IMR-90 (cell line): ENCODE measurements around the gene HS6ST3. TPM values are rescaled to one million over a fixed set of nuclear protein-coding genes. Genes with fewer than 3 reads are reported as not detected.

Experiments used
- ATAC-seq: fragments of 200-7000 bp; cut with Tn5 transposase; 2 replicates; pipeline ENCODE4 v1.9.1; 2020; ENCODE audit warnings: low read depth, mild to moderate bottlenecking, moderate library complexity
- BruUV-seq: library from RNA; stranded (reverse); fragments of 400-500 nt; replicated peaks from 2 replicates; lab custom pipeline; 2021; lab: Mats Ljungman, UMichigan
- CTCF ChIA-PET: fragments of 300-600 bp; formaldehyde crosslinking; extraction: SDS; loops from one replicate; lab custom pipeline; 2021; ENCODE audit warnings: antibody characterized with exemption; lab: Yijun Ruan, JAX
- POLR2A ChIA-PET: fragments of 300-600 bp; sonication (Branson Sonifier 250); formaldehyde crosslinking; loops from one replicate; lab custom pipeline; 2022; ENCODE audit warnings: antibody characterized with exemption; ENCODE audit not compliant: unreplicated experiment; lab: Charles Lee
- DNase-seq: peaks from one replicate; pipeline ENCODE4 v3.0.0; 2013
- H2AFZ ChIP-seq: replicated peaks from 2 replicates; pipeline ENCODE3; 2013; ENCODE audit warnings: low read length, mild to moderate bottlenecking; ENCODE audit not compliant: poor library complexity
- H2AK5ac ChIP-seq: 2 replicates; pipeline ENCODE4 v1.6.1; 2013; ENCODE audit warnings: low read depth, low read length, inconsistent platforms
- H2AK9ac ChIP-seq: replicated peaks from 2 replicates; pipeline ENCODE3; 2013; ENCODE audit warnings: mild to moderate bottlenecking, low read depth, low read length, moderate library complexity; ENCODE audit not compliant: poor library complexity
- H2BK120ac ChIP-seq: 2 replicates; pipeline ENCODE4 v1.6.1; 2013; ENCODE audit warnings: low read depth, low read length, inconsistent platforms
- H2BK15ac ChIP-seq: 3 replicates; pipeline ENCODE4 v1.6.1; 2013; ENCODE audit warnings: low read depth, low read length, inconsistent platforms
- H2BK20ac ChIP-seq: 2 replicates; pipeline ENCODE4 v1.6.1; 2013; ENCODE audit warnings: low read depth, mild to moderate bottlenecking, inconsistent platforms, low read length, moderate library complexity
- H2BK5ac ChIP-seq: 2 replicates; pipeline ENCODE4 v1.6.1; 2013; ENCODE audit warnings: mild to moderate bottlenecking, low read depth, low read length, inconsistent platforms; ENCODE audit not compliant: poor library complexity, severe bottlenecking
- H3K14ac ChIP-seq: replicated peaks from 2 replicates; pipeline ENCODE4 v1.6.1; 2013; ENCODE audit warnings: low read depth, low read length, inconsistent platforms
- H3K18ac ChIP-seq: 2 replicates; pipeline ENCODE4 v1.6.1; 2013; ENCODE audit warnings: low read depth, low read length, control low read depth
- H3K23ac ChIP-seq: 2 replicates; pipeline ENCODE4 v1.6.1; 2013; ENCODE audit warnings: low read depth, low read length, inconsistent platforms
- H3K27ac ChIP-seq: 2 replicates; pipeline ENCODE4 v1.5.1; 2013; ENCODE audit warnings: mild to moderate bottlenecking, control low read depth, low read length; ENCODE audit not compliant: insufficient read depth
- H3K27me3 ChIP-seq: 2 replicates; pipeline ENCODE4 v1.6.1; 2013; ENCODE audit warnings: low read length; ENCODE audit not compliant: control insufficient read depth, insufficient read depth
- H3K36me3 ChIP-seq: 2 replicates; pipeline ENCODE4 v1.6.1; 2013; ENCODE audit warnings: low read length, mixed read lengths; ENCODE audit not compliant: control insufficient read depth, insufficient read depth
- H3K4ac ChIP-seq: 2 replicates; pipeline ENCODE4 v1.6.1; 2013; ENCODE audit warnings: low read depth, low read length, inconsistent platforms
- H3K4me1 ChIP-seq: 2 replicates; pipeline ENCODE4 v1.6.1; 2013; ENCODE audit warnings: low read length, mixed read lengths; ENCODE audit not compliant: control insufficient read depth, insufficient read depth
- H3K4me2 ChIP-seq: 2 replicates; pipeline ENCODE4 v1.6.1; 2013; ENCODE audit warnings: low read depth, mild to moderate bottlenecking, control low read depth, low read length, moderate library complexity
- H3K4me3 ChIP-seq: 2 replicates; pipeline ENCODE4 v1.5.1; 2013; ENCODE audit warnings: low read depth, mild to moderate bottlenecking, control low read depth, low read length, moderate library complexity; ENCODE audit not compliant: insufficient read depth
- H3K56ac ChIP-seq: 2 replicates; pipeline ENCODE4 v1.6.1; 2013; ENCODE audit warnings: low read length, inconsistent platforms; ENCODE audit not compliant: insufficient read depth; ENCODE audit errors: extremely low read depth
- H3K79me1 ChIP-seq, 2 experiments: 2 replicates each; pipeline ENCODE4 v1.6.1; 2013; ENCODE audit warnings: low read length in 2 of 2, inconsistent platforms in 1 of 2, low read depth in 1 of 2
- H3K9ac ChIP-seq: 2 replicates; pipeline ENCODE4 v1.6.1; 2013; ENCODE audit warnings: low read depth, low read length, control low read depth
- H3K9me1 ChIP-seq: 2 replicates; pipeline ENCODE4 v1.6.1; 2013; ENCODE audit warnings: low read length, inconsistent platforms; ENCODE audit not compliant: insufficient read depth
- H3K9me3 ChIP-seq: 2 replicates; pipeline ENCODE4 v1.6.1; 2013; ENCODE audit warnings: low read length; ENCODE audit not compliant: control insufficient read depth, insufficient read depth
- H4K20me1 ChIP-seq: 2 replicates; pipeline ENCODE4 v1.6.1; 2013; ENCODE audit warnings: low read length, inconsistent platforms; ENCODE audit not compliant: insufficient read depth
- H4K5ac ChIP-seq: 2 replicates; pipeline ENCODE4 v1.6.1; 2013; ENCODE audit warnings: mild to moderate bottlenecking, low read depth, low read length, control low read depth
- H4K8ac ChIP-seq, 2 experiments: 2 replicates each; pipeline ENCODE4 v1.6.1; 2013; ENCODE audit warnings: low read depth in 2 of 2, low read length in 2 of 2, control low read depth in 1 of 2, inconsistent platforms in 1 of 2
- H4K91ac ChIP-seq: 2 replicates; pipeline ENCODE4 v1.6.1; 2013; ENCODE audit warnings: low read depth, low read length, inconsistent platforms; ENCODE audit not compliant: insufficient read depth
- BHLHE40 ChIP-seq: fragments of 150-350 bp; IDR thresholded peaks from 2 replicates; pipeline ENCODE4 v1.6.1; 2016; ENCODE audit warnings: mild to moderate bottlenecking, low read depth, low read length
- CEBPB ChIP-seq: IDR thresholded peaks from 2 replicates; pipeline ENCODE4 v1.6.1; 2012; ENCODE audit warnings: low read depth, low read length, improper control_type of control experiment
- CHD1 ChIP-seq: IDR thresholded peaks from 2 replicates; pipeline ENCODE4 v1.6.1; 2012; ENCODE audit warnings: low read depth, low read length, improper control_type of control experiment
- CTCF ChIP-seq: conservative IDR thresholded peaks from 2 replicates; pipeline ENCODE4 v1.5.1; 2012; ENCODE audit warnings: mild to moderate bottlenecking, low read depth, low read length, improper control_type of control experiment
- ELK1 ChIP-seq: fragments of 150-350 bp; IDR thresholded peaks from 2 replicates; pipeline ENCODE4 v1.6.1; 2016; ENCODE audit warnings: low read depth, mild to moderate bottlenecking, low read length, moderate library complexity, borderline replicate concordance
- FOS ChIP-seq: fragments of 150-350 bp; IDR thresholded peaks from 2 replicates; pipeline ENCODE4 v1.6.1; 2016; ENCODE audit warnings: low read depth, low read length
- MAFK ChIP-seq: IDR thresholded peaks from 2 replicates; pipeline ENCODE4 v1.6.1; 2012; ENCODE audit warnings: low read depth, low read length, improper control_type of control experiment
- MAZ ChIP-seq: IDR thresholded peaks from 2 replicates; pipeline ENCODE4 v1.6.1; 2012; ENCODE audit warnings: low read depth, mild to moderate bottlenecking, low read length, improper control_type of control experiment, moderate library complexity, borderline replicate concordance
- MXI1 ChIP-seq: IDR thresholded peaks from 2 replicates; pipeline ENCODE4 v1.6.1; 2012; ENCODE audit warnings: low read depth, mild to moderate bottlenecking, low read length, moderate library complexity, borderline replicate concordance
- NFE2L2 ChIP-seq: fragments of 150-350 bp; IDR thresholded peaks from 2 replicates; pipeline ENCODE4 v1.6.1; 2016; ENCODE audit warnings: low read depth, mild to moderate bottlenecking, low read length
- POLR2A ChIP-seq: IDR thresholded peaks from 2 replicates; pipeline ENCODE4 v1.6.1; 2012; ENCODE audit warnings: mild to moderate bottlenecking, low read depth, low read length
- RAD21 ChIP-seq: IDR thresholded peaks from 2 replicates; pipeline ENCODE4 v1.6.1; 2012; ENCODE audit warnings: low read length, improper control_type of control experiment
- RCOR1 ChIP-seq: IDR thresholded peaks from 2 replicates; pipeline ENCODE4 v1.6.1; 2012; ENCODE audit warnings: mild to moderate bottlenecking, low read length, improper control_type of control experiment; ENCODE audit not compliant: insufficient replicate concordance
- RFX5 ChIP-seq: IDR thresholded peaks from 2 replicates; pipeline ENCODE4 v1.8.0; 2012; ENCODE audit warnings: low read depth, mild to moderate bottlenecking, low read length, moderate library complexity
- SMC3 ChIP-seq: fragments of 150-350 bp; IDR thresholded peaks from 2 replicates; pipeline ENCODE4 v1.6.1; 2016; ENCODE audit warnings: low read depth, mild to moderate bottlenecking, antibody characterized with exemption, low read length, moderate library complexity
- USF2 ChIP-seq: fragments of 150-350 bp; IDR thresholded peaks from 2 replicates; pipeline ENCODE4 v1.6.1; 2017; ENCODE audit warnings: mild to moderate bottlenecking, antibody characterized with exemption, low read length, low read depth
- WGBS, 2 experiments: methylation state at CpG; one replicate each; pipeline versions ENCODE4 v1.1.5 to v1.1.7; 2013; ENCODE audit warnings: missing lambda C conversion rate in 2 of 2; ENCODE audit not compliant: insufficient read length in 1 of 2; ENCODE audit errors: extremely low coverage in 2 of 2; 5-methylcytosine and 5-hydroxymethylcytosine counted together
- dilution Hi-C: fragments of 300-500 bp; cut with HindIII; formaldehyde crosslinking; loops from one replicate; pipeline ENCODE4 v1.14.3; 2018; ENCODE audit warnings: low sequenced_read_pairs; ENCODE audit not compliant: unreplicated experiment
- in situ Hi-C: fragments of 300-500 bp; cut with MboI; formaldehyde crosslinking; loops from 3 replicates; pipeline ENCODE4 v1.14.3; 2019; ENCODE audit warnings: low sequenced_read_pairs, inconsistent platforms, mixed read lengths
- intact Hi-C: fragments of 100-400 bp; cut with micrococcal nuclease; formaldehyde crosslinking; loops from 2 replicates; pipeline ENCODE4 v1.10.0; 2022
- polyA plus RNA-seq, 3 experiments: library from polyadenylated mRNA; depleted of rRNA; stranded (reverse); fragments of >200 nt; gene quantifications; 2 replicates each; pipeline ENCODE4 v1.2.3, GENCODE V29; 2012; ENCODE audit warnings: low replicate concordance in 1 of 3
- total RNA-seq: library from RNA; depleted of rRNA; stranded (reverse); fragments of >200 nt; gene quantifications from 2 replicates; pipeline ENCODE4 v1.2.3, GENCODE V29; 2012

HS6ST3 gene
- total and polyA plus RNA-seq, 2 of the 4 experiments (the other 2 are of a cell fraction) = not detected

- POLR2A ChIA-PET = no interaction called here
- dilution Hi-C loops = no loop called here
- no CpG with 5 or more reads among the region's 4 CpGs for WGBS, 2 experiments
Measured at GRCh38 chr13:96346921-96347320, 257.0 kb downstream of the HS6ST3 start.

More at GRCh38 chr13:96346921-96347320, 257.0 kb downstream of the HS6ST3 start:
- Histone ChIP-seq H3K4ac (no peak overlapping the region), H2BK15ac (no peak overlapping the region), H3K18ac (no peak overlapping the region), H3K9me3 (peaks cover 4% of the 10 kb centered on the region; the same call in 1 of the 2 replicates), H3K23ac (no peak overlapping the region), H4K8ac (no peak overlapping the region), H2BK120ac (no peak overlapping the region), H3K4me1 (no peaks in the 10 kb centered on the region), H4K20me1 (no peaks in the 10 kb centered on the region), H3K79me1 (no peaks in the 10 kb centered on the region), H3K27me3 (no peaks in the 10 kb centered on the region), H2AK9ac (no peak overlapping the region), H3K9ac (no peak overlapping the region), H2BK20ac (no peak overlapping the region), H3K4me2 (no peak overlapping the region), H3K4me3 (no peak overlapping the region), H4K5ac (no peak overlapping the region), H3K36me3 (no peaks in the 10 kb centered on the region), H2BK5ac (no peak overlapping the region), H2AFZ (no peak overlapping the region), H4K91ac (no peak overlapping the region), H2AK5ac (no peak overlapping the region), H3K9me1 (no peaks in the 10 kb centered on the region), H3K56ac (no peak overlapping the region), H3K14ac (no peak overlapping the region), H3K27ac (no peak overlapping the region)
- ATAC-seq = no peak
- DNase-seq = no peak
- BruUV-seq = no TSS peak
- TF ChIP-seq RCOR1 = no peak
- no peak for TF ChIP-seq CTCF
- no peak for TF ChIP-seq MXI1
- no peak for TF ChIP-seq CEBPB
- no peak for TF ChIP-seq SMC3
- no peak for TF ChIP-seq MAZ
- TF ChIP-seq RAD21 = no peak
- TF ChIP-seq USF2 = no peak
- TF ChIP-seq RFX5 = no peak
- TF ChIP-seq MAFK = no peak
- TF ChIP-seq ELK1 = no peak
- no peak for TF ChIP-seq POLR2A
- no peak for TF ChIP-seq NFE2L2
- TF ChIP-seq FOS = no peak
- no peak for TF ChIP-seq BHLHE40
- TF ChIP-seq CHD1 = no peak
- in situ Hi-C loops (no loop called here), intact Hi-C loops (no loop called here)
- CTCF ChIA-PET = no interaction called here
